T-cell (primary cell): ENCODE results near the gene ADAMTS12. TPM values are rescaled to one million over a fixed set of nuclear protein-coding genes. Genes with fewer than 3 reads are reported as not detected.

ENCODE experiments used
- ATAC-seq, 4 experiments: fragments of 200-7000 bp in 3 of 4; fragments of 150-1000 bp in 1 of 4; cut with Tn5 transposase; replicated peaks in 1 of 4; 1 replicate in 3 of 4; 2 replicates in 1 of 4; pipeline ENCODE4 v1.10.0; 2021; ENCODE audit warnings: moderate library complexity in 3 of 4, mild to moderate bottlenecking in 2 of 4, moderate number of reproducible peaks in 1 of 4
- CTCF ChIA-PET, 2 donors: fragments of 300-600 bp; sonication (Branson Sonifier 250); formaldehyde crosslinking; loops; one replicate each; lab custom pipeline; 2022; ENCODE audit warnings: antibody characterized with exemption in 2 of 2; lab: Charles Lee
- POLR2A ChIA-PET, 2 donors: fragments of 300-600 bp; sonication (Branson Sonifier 250); formaldehyde crosslinking; loops; one replicate each; lab custom pipeline; 2022; ENCODE audit warnings: antibody characterized with exemption in 2 of 2; lab: Charles Lee
- DNase-seq, 35 experiments: peaks; one replicate each; pipeline versions ENCODE4 v3.0.0 to v3.0.0-alpha.2; 2013 to 2023
- H3K27ac ChIP-seq: one replicate; pipeline ENCODE4 v1.5.1; 2013; ENCODE audit warnings: low read length
- H3K27me3 ChIP-seq, 2 experiments: replicated peaks in 1 of 2; 1 replicate in 1 of 2; 2 replicates in 1 of 2; pipeline versions ENCODE4 v1.6.1 to v1.7.0; 2013; ENCODE audit warnings: low read length in 1 of 2, mixed read lengths in 1 of 2; ENCODE audit not compliant: control insufficient read depth in 2 of 2, insufficient read depth in 2 of 2; ENCODE audit errors: extremely low read depth in 1 of 2
- H3K36me3 ChIP-seq, 2 donors: 1 replicate in 1 of 2; 2 replicates in 1 of 2; pipeline versions ENCODE4 v1.6.1 to v1.7.0; 2013; ENCODE audit warnings: low read length in 1 of 2; ENCODE audit not compliant: control insufficient read depth in 2 of 2, insufficient read depth in 1 of 2; ENCODE audit errors: extremely low read depth in 1 of 2
- H3K4me1 ChIP-seq, 2 experiments: 1 replicate in 1 of 2; 2 replicates in 1 of 2; pipeline versions ENCODE4 v1.6.1 to v1.7.0; 2013; ENCODE audit warnings: low read length in 2 of 2, mixed read lengths in 1 of 2; ENCODE audit not compliant: insufficient read depth in 2 of 2, control insufficient read depth in 1 of 2; ENCODE audit errors: extremely low read depth in 1 of 2
- H3K4me3 ChIP-seq, 2 donors: 1 replicate in 1 of 2; 2 replicates in 1 of 2; pipeline versions ENCODE4 v1.5.1 to v1.7.0; 2013; ENCODE audit warnings: mild to moderate bottlenecking in 2 of 2, low read length in 1 of 2, moderate library complexity in 1 of 2; ENCODE audit not compliant: control insufficient read depth in 1 of 2; ENCODE audit errors: extremely low read depth in 1 of 2
- H3K9me3 ChIP-seq: 2 replicates; pipeline ENCODE4 v1.7.0; 2013
- H3K27ac Mint-ChIP-seq, 2 donors: one replicate each; pipeline ENCODE4 v1.8.0; 2020 to 2021; ENCODE audit warnings: mild to moderate bottlenecking in 2 of 2, mixed read lengths in 2 of 2
- H3K27me3 Mint-ChIP-seq, 2 donors: one replicate each; pipeline ENCODE4 v1.8.0; 2021 to 2022; ENCODE audit warnings: mixed read lengths in 2 of 2
- H3K36me3 Mint-ChIP-seq: one replicate; pipeline ENCODE4 v1.8.0; 2021; ENCODE audit warnings: mixed read lengths
- H3K4me1 Mint-ChIP-seq, 3 donors: one replicate each; pipeline ENCODE4 v1.8.0; 2020 to 2022; ENCODE audit warnings: mixed read lengths in 3 of 3, mild to moderate bottlenecking in 1 of 3
- H3K4me3 Mint-ChIP-seq, 3 donors: one replicate each; pipeline ENCODE4 v1.8.0; 2020 to 2022; ENCODE audit warnings: mild to moderate bottlenecking in 3 of 3, mixed read lengths in 3 of 3, moderate library complexity in 3 of 3
- H3K9me3 Mint-ChIP-seq, 3 donors: one replicate each; pipeline ENCODE4 v1.8.0; 2020 to 2022; ENCODE audit warnings: mixed read lengths in 3 of 3
- WGBS: methylation state at CpG from one replicate; pipeline ENCODE4 v1.1.5; 2013; ENCODE audit warnings: missing lambda C conversion rate; ENCODE audit not compliant: insufficient coverage; 5-methylcytosine and 5-hydroxymethylcytosine counted together
- total RNA-seq, 35 experiments: library from RNA in 6 of 35; stranded (reverse) in 6 of 35; fragments of 120-200 nt in 1 of 35; gene quantifications; one replicate each; pipeline versions ENCODE4 v1.2.1 to v1.2.4 and lab custom pipeline; 2013 to 2026

Gene ADAMTS12
- total RNA-seq, 5 donors from 2014 or later (not counting 1 experiment from before 2014, with no cell fraction given) = 0.03 TPM; not detected in 4

GRCh38 chr5:33639474-33639873 lies 252.3 kb downstream of the ADAMTS12 start:
- H3K27ac ChIP-seq = no peak overlapping the region
- H3K9me3 ChIP-seq = peaks cover 2% of the 10 kb centered on the region
- H3K4me1 ChIP-seq = no peaks in the 10 kb centered on the region
- H3K36me3 ChIP-seq = no peaks in the 10 kb centered on the region
- Mint-ChIP-seq H3K27ac (no peak overlapping the region), H3K27me3 (peaks cover 0 to 13% of the 10 kb centered on the region in 2 donors), H3K4me3 (no peak overlapping the region), H3K4me1 (peaks cover 0 to 13% (median 6%) of the 10 kb centered on the region in 3 donors), H3K9me3 (peaks cover 0 to 9% (median 4%) of the 10 kb centered on the region in 3 donors), H3K36me3 (no peaks in the 10 kb centered on the region)
- ChIA-PET CTCF (no interaction called here), POLR2A (no interaction called here)
- ATAC-seq (no peak), DNase-seq (no peak)
- no peaks in the 10 kb centered on the region for H3K27me3 ChIP-seq
- 64% methylated on average over 7 of the region's 7 CpGs for WGBS
- H3K4me3 ChIP-seq = no peak overlapping the region

- H3K27ac Mint-ChIP-seq = no peak overlapping the region
- peaks cover 0 to 5% (median 0%) of the 10 kb centered on the region in 3 donors for H3K4me1 Mint-ChIP-seq
- DNase-seq (no peak), ATAC-seq (no peak)
- Histone ChIP-seq H3K9me3 (no peaks in the 10 kb centered on the region), H3K36me3 (no peaks in the 10 kb centered on the region), H3K4me1 (no peaks in the 10 kb centered on the region), H3K27ac (no peak overlapping the region), H3K4me3 (no peak overlapping the region), H3K27me3 (no peaks in the 10 kb centered on the region)
- peaks cover 0 to 13% of the 10 kb centered on the region in 2 donors for H3K27me3 Mint-ChIP-seq
- CTCF ChIA-PET = no interaction called here
- 60% methylated on average over 1 of the region's 3 CpGs for WGBS
- no peaks in the 10 kb centered on the region for H3K36me3 Mint-ChIP-seq
- H3K9me3 Mint-ChIP-seq = peaks cover 0 to 6% (median 0%) of the 10 kb centered on the region in 3 donors
- POLR2A ChIA-PET = no interaction called here
- H3K4me3 Mint-ChIP-seq = no peak overlapping the region
These were observed 254.8 kb downstream of the ADAMTS12 start for GRCh38 chr5:33637011-33637410.

- Mint-ChIP-seq H3K4me1 (no peaks in the 10 kb centered on the region), H3K9me3 (peaks cover 0 to 6% (median 0%) of the 10 kb centered on the region in 3 donors), H3K27ac (no peak overlapping the region), H3K27me3 (peaks cover 0 to 13% of the 10 kb centered on the region in 2 donors), H3K4me3 (no peak overlapping the region), H3K36me3 (no peaks in the 10 kb centered on the region)
- H3K4me3 ChIP-seq = no peak overlapping the region
- WGBS = 54% methylated on average over 3 of the region's 3 CpGs
- H3K36me3 ChIP-seq = no peaks in the 10 kb centered on the region
- ChIA-PET POLR2A (no interaction called here), CTCF (no interaction called here)
- H3K27me3 ChIP-seq = no peaks in the 10 kb centered on the region
- DNase-seq (no peak), ATAC-seq (no peak)
- no peaks in the 10 kb centered on the region for H3K4me1 ChIP-seq
- no peaks in the 10 kb centered on the region for H3K9me3 ChIP-seq
- H3K27ac ChIP-seq = no peak overlapping the region
These were observed 256.2 kb downstream of the ADAMTS12 start for GRCh38 chr5:33635582-33635981.

- H3K4me3 Mint-ChIP-seq = no peak overlapping the region
- no peak for DNase-seq
- peaks cover 0 to 6% (median 0%) of the 10 kb centered on the region in 3 donors for H3K9me3 Mint-ChIP-seq
- Histone ChIP-seq H3K36me3 (no peaks in the 10 kb centered on the region), H3K27ac (no peak overlapping the region), H3K4me1 (no peaks in the 10 kb centered on the region), H3K9me3 (no peaks in the 10 kb centered on the region), H3K4me3 (no peak overlapping the region), H3K27me3 (no peaks in the 10 kb centered on the region)
- ChIA-PET CTCF (no interaction called here), POLR2A (no interaction called here)
- no peak for ATAC-seq
- no peak overlapping the region for H3K27ac Mint-ChIP-seq
- H3K27me3 Mint-ChIP-seq = peaks cover 0 to 13% of the 10 kb centered on the region in 2 donors
- WGBS = no CpG with 5 or more reads among the region's 2 CpGs
- H3K4me1 Mint-ChIP-seq = no peaks in the 10 kb centered on the region
- H3K36me3 Mint-ChIP-seq = no peaks in the 10 kb centered on the region
These were observed 258.1 kb downstream of the ADAMTS12 start for GRCh38 chr5:33633699-33634098.

GRCh38 chr5:33631786-33632185 lies 260.0 kb downstream of the ADAMTS12 start:
- no peaks in the 10 kb centered on the region for H3K4me1 Mint-ChIP-seq
- H3K9me3 Mint-ChIP-seq = no peaks in the 10 kb centered on the region
- H3K36me3 Mint-ChIP-seq = no peaks in the 10 kb centered on the region
- no peaks in the 10 kb centered on the region for H3K4me1 ChIP-seq
- ATAC-seq (no peak), DNase-seq (no peak)
- peaks cover 0 to 1% of the 10 kb centered on the region in 2 donors for H3K27me3 Mint-ChIP-seq
- CTCF ChIA-PET = no interaction called here
- H3K27ac Mint-ChIP-seq = no peak overlapping the region
- H3K27me3 ChIP-seq = no peaks in the 10 kb centered on the region
- 0% methylated on average over 1 of the region's 1 CpG for WGBS
- H3K36me3 ChIP-seq = no peaks in the 10 kb centered on the region
- POLR2A ChIA-PET = no interaction called here
- H3K4me3 ChIP-seq = no peak overlapping the region
- no peak overlapping the region for H3K4me3 Mint-ChIP-seq
- no peak overlapping the region for H3K27ac ChIP-seq
- no peaks in the 10 kb centered on the region for H3K9me3 ChIP-seq

GRCh38 chr5:33631139-33631538 lies 260.7 kb downstream of the ADAMTS12 start:
- WGBS = 100% methylated on average over 1 of the region's 1 CpG

GRCh38 chr5:33629999-33630398 lies 261.8 kb downstream of the ADAMTS12 start:
- Histone ChIP-seq H3K27ac (no peak overlapping the region), H3K36me3 (no peaks in the 10 kb centered on the region), H3K4me3 (no peak overlapping the region), H3K4me1 (no peaks in the 10 kb centered on the region), H3K9me3 (no peaks in the 10 kb centered on the region), H3K27me3 (no peaks in the 10 kb centered on the region)
- H3K36me3 Mint-ChIP-seq = no peaks in the 10 kb centered on the region
- DNase-seq (no peak), ATAC-seq (no peak)
- WGBS = no CpG with 5 or more reads among the region's 2 CpGs
- no peaks in the 10 kb centered on the region for H3K9me3 Mint-ChIP-seq
- no peak overlapping the region for H3K27ac Mint-ChIP-seq
- ChIA-PET CTCF (no interaction called here), POLR2A (no interaction called here)
- H3K4me3 Mint-ChIP-seq = no peak overlapping the region
- no peaks in the 10 kb centered on the region for H3K4me1 Mint-ChIP-seq
- no peaks in the 10 kb centered on the region for H3K27me3 Mint-ChIP-seq

More at GRCh38 chr5:33631139-33631538, 260.7 kb downstream of the ADAMTS12 start:
- H3K36me3 Mint-ChIP-seq = no peaks in the 10 kb centered on the region
- DNase-seq (no peak), ATAC-seq (no peak)
- Histone ChIP-seq H3K27me3 (no peaks in the 10 kb centered on the region), H3K27ac (no peak overlapping the region), H3K36me3 (no peaks in the 10 kb centered on the region), H3K9me3 (no peaks in the 10 kb centered on the region), H3K4me3 (no peak overlapping the region), H3K4me1 (no peaks in the 10 kb centered on the region)
- no peaks in the 10 kb centered on the region for H3K4me1 Mint-ChIP-seq
- no peak overlapping the region for H3K4me3 Mint-ChIP-seq
- ChIA-PET CTCF (no interaction called here), POLR2A (no interaction called here)
- no peaks in the 10 kb centered on the region for H3K27me3 Mint-ChIP-seq
- H3K9me3 Mint-ChIP-seq = no peaks in the 10 kb centered on the region
- H3K27ac Mint-ChIP-seq = no peak overlapping the region
